ENCODE results near the gene TRMT11.

TRMT11 gene

DNA sequence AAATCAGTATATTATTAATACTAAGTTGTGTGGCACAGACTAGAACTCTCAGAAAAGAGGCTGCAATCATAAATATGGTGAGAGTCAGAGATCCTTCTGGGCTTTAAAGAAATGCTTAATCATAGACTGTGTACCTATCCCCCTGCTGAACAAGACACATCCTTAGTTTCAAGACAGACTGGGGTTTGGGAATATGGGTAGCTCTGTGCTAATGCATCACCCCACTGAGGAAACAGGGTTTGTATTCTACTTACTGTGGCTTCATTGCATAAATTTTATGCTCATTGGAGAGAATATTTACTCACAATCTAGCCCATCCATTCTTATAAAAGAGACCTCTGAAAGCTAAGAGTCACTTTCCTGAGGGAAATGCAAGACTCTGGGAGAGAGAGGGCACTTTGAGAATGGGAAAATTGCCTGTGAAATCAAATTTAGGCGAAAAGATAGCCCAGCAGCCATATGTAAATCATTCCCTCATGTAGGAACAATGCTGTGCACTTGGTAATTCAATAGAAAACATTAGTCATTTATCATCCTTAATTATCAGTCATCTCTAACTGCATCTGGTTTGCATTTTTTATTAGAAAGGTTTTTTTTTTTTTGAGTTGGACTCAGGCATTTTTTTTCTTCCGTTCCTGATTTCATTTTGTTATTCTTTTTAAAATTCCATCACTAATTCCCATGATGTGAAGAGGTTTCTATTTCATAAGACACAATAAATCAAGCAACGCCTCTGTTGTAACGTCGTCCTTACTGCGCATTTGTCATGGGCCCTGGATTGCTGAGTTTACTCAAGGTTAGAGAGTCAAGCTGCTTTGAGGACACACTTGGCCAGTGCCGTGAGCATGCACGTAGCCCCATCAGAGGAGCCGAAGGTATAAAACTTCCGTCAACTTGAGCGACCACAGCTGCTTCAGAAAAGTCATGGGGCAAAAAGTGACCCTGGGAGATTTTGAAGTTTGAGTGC, 91.8 kb downstream of the TRMT11 start:
- DNase-seq: no peak

DNA sequence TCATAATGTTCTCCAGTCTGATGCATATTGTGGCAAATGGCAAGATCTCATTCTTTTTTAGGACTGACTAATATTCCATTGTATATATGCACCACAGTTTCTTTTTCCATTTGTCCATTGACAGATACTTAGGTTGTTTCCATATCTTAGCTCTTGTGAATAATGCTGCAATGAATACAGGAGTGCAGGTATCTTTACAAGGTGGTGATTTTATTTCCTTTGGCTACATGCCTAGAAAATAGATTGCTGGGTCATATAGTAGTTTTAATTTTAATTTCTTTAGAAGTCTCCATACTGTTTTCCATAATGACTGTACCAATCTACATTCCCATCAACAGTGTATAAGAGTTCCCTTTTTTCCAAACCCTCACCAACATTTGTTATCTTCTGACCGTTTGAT, 97.5 kb downstream of the TRMT11 start:
- DNase-seq: no peak

DNA sequence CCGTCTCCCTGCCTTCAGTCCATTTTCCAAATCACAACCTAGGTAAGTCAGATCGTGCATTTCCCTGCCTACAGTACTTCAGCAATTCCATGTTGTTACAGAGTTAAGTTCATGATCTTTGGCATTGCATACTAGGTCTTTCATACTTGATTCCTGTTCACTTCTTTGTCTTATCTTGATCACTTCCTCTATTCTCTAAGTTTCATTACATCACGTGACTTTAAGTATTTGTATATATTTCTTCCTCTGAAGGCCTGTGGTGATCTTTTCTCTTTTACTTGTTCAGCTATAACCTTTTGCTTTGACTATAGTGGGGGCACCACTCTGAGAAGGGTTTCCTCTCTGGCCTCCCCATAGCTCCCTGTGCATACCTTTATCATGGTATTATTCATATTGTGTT, 100.2 kb downstream of the TRMT11 start:
- DNase-seq: no peak

All from stimulated activated CD4-positive, alpha-beta T cell treated with anti-CD3 and anti-CD28 coated beads, Interleukin-4, amount 100 ng/mL, for 24 hours (primary cell).